Keratinocyte (primary cell): ENCODE measurements around the gene SEC14L5.

Source experiments
- CTCF ChIP-seq, 3 experiments: IDR thresholded peaks in 1 of 3; conservative IDR thresholded peaks in 1 of 3; optimal IDR thresholded peaks in 1 of 3; 2 replicates in 2 of 3; 3 replicates in 1 of 3; pipeline versions ENCODE3 to v1.5.1; 2011; ENCODE audit warnings: low read length in 3 of 3, mild to moderate bottlenecking in 3 of 3, moderate library complexity in 2 of 3, control low read depth in 1 of 3, inconsistent platforms in 1 of 3; ENCODE audit not compliant: insufficient read depth in 2 of 3; ENCODE audit errors: extremely low read depth in 1 of 3
- EZH2 ChIP-seq: IDR thresholded peaks from one replicate; pipeline ENCODE4 v1.6.1; 2012; ENCODE audit warnings: inconsistent platforms, mild to moderate bottlenecking, low read length, moderate library complexity

GRCh38 chr16:5022521-5022920, 64.4 kb downstream of the SEC14L5 start:
- TF ChIP-seq CTCF (optimal IDR thresholded peaks at IDR 0.05 in 1 of 3, IDR thresholded peaks at IDR 0.05 in 1 of 3, conservative IDR thresholded peaks at IDR 0.05 in 1 of 3; ENCODE audit: extremely low read depth in 1 of 3, insufficient read depth in 2 of 3, low read length in 3 of 3) (no peak), EZH2 (no peak)
